HepG2 (cell line): Measurements from ENCODE around the gene LRTM2.

Source experiments
- CHD4 ChIP-seq: fragments of 200-600 bp; sonication (generic); IDR thresholded peaks from 2 replicates; pipeline ENCODE4 v1.7.0; 2017; ENCODE audit warnings: mild to moderate bottlenecking, low read length, borderline replicate concordance
- CTCF ChIP-seq: sonication (generic); formaldehyde crosslinking; IDR thresholded peaks from 2 replicates; pipeline ENCODE4 v1.5.0; 2020; ENCODE audit warnings: mild to moderate bottlenecking, missing genetic modification reagents, moderate library complexity
- ESRRA ChIP-seq: sonication (generic); formaldehyde crosslinking; IDR thresholded peaks from 2 replicates; pipeline ENCODE4 v1.5.1; 2020; ENCODE audit warnings: mild to moderate bottlenecking, low read depth, missing genetic modification reagents
- KDM4B ChIP-seq: sonication (generic); formaldehyde crosslinking; IDR thresholded peaks from 2 replicates; pipeline ENCODE4 v1.4.0; 2020; ENCODE audit warnings: missing genetic modification reagents
- NRL ChIP-seq: sonication (generic); formaldehyde crosslinking; IDR thresholded peaks from 2 replicates; pipeline ENCODE4 v1.5.0; 2020; ENCODE audit warnings: missing genetic modification reagents, mild to moderate bottlenecking, moderate library complexity, borderline replicate concordance
- USF2 ChIP-seq, 2 experiments: sonication (generic) in 1 of 2; formaldehyde crosslinking in 1 of 2; IDR thresholded peaks; 2 replicates each; pipeline versions ENCODE4 v1.5.1 to v1.6.1; 2011 to 2020; ENCODE audit warnings: borderline replicate concordance in 1 of 2, low read depth in 1 of 2, low read length in 1 of 2, mild to moderate bottlenecking in 1 of 2, missing genetic modification reagents in 1 of 2, moderate library complexity in 1 of 2
- ZMYM3 ChIP-seq: sonication (generic); formaldehyde crosslinking; IDR thresholded peaks from 2 replicates; pipeline ENCODE4 v1.5.1; 2020; ENCODE audit warnings: mild to moderate bottlenecking, missing genetic modification reagents
- ZSCAN29 ChIP-seq: sonication (generic); formaldehyde crosslinking; conservative IDR thresholded peaks from 2 replicates; pipeline ENCODE4 v1.4.0; 2020; ENCODE audit warnings: mild to moderate bottlenecking, missing genetic modification reagents
- TF ChIP-seq, protein P1 (sequence below): sonication (generic); formaldehyde crosslinking; IDR thresholded peaks from 2 replicates; pipeline ENCODE4 v1.5.1; 2020; ENCODE audit warnings: missing genetic modification reagents, mild to moderate bottlenecking, borderline replicate concordance
- TF ChIP-seq, protein P2 (sequence below): sonication (generic); formaldehyde crosslinking; IDR thresholded peaks from 2 replicates; pipeline ENCODE4 v1.4.0; 2020; ENCODE audit warnings: missing genetic modification reagents
- TF ChIP-seq, protein P3 (sequence below), 2 experiments: IDR thresholded peaks; 2 replicates each; pipeline ENCODE4 v1.6.1; 2011 to 2012; ENCODE audit warnings: low read length in 2 of 2, borderline replicate concordance in 1 of 2, low read depth in 1 of 2, mild to moderate bottlenecking in 1 of 2, moderate library complexity in 1 of 2

- TF ChIP-seq NRL (no peak), ZMYM3 (CRISPR knock-in tag) (no peak), CTCF (CRISPR knock-in tag) (no peak), CHD4 (no peak), ZSCAN29 (no peak), ESRRA (CRISPR knock-in tag) (no peak), USF2 (IDR thresholded peaks at IDR 0.05; ENCODE audit: low read depth, low read length) (no peak), USF2 (CRISPR knock-in tag; IDR thresholded peaks at IDR 0.05; ENCODE audit: borderline replicate concordance) (no peak), KDM4B (no peak)
- TF ChIP-seq, protein P1, sequence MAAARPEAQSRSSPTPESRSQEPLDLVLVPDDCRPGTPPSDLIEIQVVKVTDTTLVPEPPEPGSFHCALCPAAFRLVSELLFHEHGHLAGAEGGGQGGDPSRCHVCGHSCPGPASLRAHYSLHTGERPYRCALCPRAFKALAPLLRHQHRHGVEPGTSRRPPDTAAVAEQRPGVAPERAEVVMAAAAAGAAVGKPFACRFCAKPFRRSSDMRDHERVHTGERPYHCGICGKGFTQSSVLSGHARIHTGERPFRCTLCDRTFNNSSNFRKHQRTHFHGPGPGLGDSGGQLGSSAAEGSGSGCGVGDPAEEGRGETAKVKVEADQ (CRISPR knock-in tag), result no peak
- TF ChIP-seq, protein P2, sequence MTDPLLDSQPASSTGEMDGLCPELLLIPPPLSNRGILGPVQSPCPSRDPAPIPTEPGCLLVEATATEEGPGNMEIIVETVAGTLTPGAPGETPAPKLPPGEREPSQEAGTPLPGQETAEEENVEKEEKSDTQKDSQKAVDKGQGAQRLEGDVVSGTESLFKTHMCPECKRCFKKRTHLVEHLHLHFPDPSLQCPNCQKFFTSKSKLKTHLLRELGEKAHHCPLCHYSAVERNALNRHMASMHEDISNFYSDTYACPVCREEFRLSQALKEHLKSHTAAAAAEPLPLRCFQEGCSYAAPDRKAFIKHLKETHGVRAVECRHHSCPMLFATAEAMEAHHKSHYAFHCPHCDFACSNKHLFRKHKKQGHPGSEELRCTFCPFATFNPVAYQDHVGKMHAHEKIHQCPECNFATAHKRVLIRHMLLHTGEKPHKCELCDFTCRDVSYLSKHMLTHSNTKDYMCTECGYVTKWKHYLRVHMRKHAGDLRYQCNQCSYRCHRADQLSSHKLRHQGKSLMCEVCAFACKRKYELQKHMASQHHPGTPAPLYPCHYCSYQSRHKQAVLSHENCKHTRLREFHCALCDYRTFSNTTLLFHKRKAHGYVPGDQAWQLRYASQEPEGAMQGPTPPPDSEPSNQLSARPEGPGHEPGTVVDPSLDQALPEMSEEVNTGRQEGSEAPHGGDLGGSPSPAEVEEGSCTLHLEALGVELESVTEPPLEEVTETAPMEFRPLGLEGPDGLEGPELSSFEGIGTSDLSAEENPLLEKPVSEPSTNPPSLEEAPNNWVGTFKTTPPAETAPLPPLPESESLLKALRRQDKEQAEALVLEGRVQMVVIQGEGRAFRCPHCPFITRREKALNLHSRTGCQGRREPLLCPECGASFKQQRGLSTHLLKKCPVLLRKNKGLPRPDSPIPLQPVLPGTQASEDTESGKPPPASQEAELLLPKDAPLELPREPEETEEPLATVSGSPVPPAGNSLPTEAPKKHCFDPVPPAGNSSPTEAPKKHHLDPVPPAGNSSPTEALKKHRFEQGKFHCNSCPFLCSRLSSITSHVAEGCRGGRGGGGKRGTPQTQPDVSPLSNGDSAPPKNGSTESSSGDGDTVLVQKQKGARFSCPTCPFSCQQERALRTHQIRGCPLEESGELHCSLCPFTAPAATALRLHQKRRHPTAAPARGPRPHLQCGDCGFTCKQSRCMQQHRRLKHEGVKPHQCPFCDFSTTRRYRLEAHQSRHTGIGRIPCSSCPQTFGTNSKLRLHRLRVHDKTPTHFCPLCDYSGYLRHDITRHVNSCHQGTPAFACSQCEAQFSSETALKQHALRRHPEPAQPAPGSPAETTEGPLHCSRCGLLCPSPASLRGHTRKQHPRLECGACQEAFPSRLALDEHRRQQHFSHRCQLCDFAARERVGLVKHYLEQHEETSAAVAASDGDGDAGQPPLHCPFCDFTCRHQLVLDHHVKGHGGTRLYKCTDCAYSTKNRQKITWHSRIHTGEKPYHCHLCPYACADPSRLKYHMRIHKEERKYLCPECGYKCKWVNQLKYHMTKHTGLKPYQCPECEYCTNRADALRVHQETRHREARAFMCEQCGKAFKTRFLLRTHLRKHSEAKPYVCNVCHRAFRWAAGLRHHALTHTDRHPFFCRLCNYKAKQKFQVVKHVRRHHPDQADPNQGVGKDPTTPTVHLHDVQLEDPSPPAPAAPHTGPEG (CRISPR knock-in tag), result no peak
- TF ChIP-seq, protein P3, sequence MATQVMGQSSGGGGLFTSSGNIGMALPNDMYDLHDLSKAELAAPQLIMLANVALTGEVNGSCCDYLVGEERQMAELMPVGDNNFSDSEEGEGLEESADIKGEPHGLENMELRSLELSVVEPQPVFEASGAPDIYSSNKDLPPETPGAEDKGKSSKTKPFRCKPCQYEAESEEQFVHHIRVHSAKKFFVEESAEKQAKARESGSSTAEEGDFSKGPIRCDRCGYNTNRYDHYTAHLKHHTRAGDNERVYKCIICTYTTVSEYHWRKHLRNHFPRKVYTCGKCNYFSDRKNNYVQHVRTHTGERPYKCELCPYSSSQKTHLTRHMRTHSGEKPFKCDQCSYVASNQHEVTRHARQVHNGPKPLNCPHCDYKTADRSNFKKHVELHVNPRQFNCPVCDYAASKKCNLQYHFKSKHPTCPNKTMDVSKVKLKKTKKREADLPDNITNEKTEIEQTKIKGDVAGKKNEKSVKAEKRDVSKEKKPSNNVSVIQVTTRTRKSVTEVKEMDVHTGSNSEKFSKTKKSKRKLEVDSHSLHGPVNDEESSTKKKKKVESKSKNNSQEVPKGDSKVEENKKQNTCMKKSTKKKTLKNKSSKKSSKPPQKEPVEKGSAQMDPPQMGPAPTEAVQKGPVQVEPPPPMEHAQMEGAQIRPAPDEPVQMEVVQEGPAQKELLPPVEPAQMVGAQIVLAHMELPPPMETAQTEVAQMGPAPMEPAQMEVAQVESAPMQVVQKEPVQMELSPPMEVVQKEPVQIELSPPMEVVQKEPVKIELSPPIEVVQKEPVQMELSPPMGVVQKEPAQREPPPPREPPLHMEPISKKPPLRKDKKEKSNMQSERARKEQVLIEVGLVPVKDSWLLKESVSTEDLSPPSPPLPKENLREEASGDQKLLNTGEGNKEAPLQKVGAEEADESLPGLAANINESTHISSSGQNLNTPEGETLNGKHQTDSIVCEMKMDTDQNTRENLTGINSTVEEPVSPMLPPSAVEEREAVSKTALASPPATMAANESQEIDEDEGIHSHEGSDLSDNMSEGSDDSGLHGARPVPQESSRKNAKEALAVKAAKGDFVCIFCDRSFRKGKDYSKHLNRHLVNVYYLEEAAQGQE (IDR thresholded peaks at IDR 0.05; ENCODE audit: borderline replicate concordance in 1 of 2, low read depth in 1 of 2, low read length in 2 of 2), result no peak
These were observed 46.3 kb upstream of the LRTM2 start for GRCh38 chr12:1773937-1774655.
